ENCODE data around the gene AUP1. TPM values are rescaled to one million over a fixed set of nuclear protein-coding genes. Genes with fewer than 3 reads are reported as not detected.

AUP1 gene
- total RNA-seq, 1 experiment from 2014 or later = 91.5 TPM

- Histone ChIP-seq H3K27ac (ENCODE audit: insufficient read length, low read depth, low read length) (no peak overlapping the region), H3K79me2 (ENCODE audit: insufficient read depth, low read length) (no peaks in the 10 kb centered on the region), H2AK5ac (ENCODE audit: insufficient read length, low read length) (no peak overlapping the region), H2AFZ (ENCODE audit: low read length) (no peak overlapping the region), H4K8ac (replicated peaks; ENCODE audit: insufficient read length, low read depth, low read length) (no peak overlapping the region), H3K79me1 (ENCODE audit: insufficient read depth, low read depth, low read length, poor library complexity, severe bottlenecking) (no peaks in the 10 kb centered on the region), H2BK12ac (ENCODE audit: insufficient read length, low read depth, low read length) (no peak overlapping the region), H3K4me1 (ENCODE audit: insufficient read depth, low read length) (no peaks in the 10 kb centered on the region), H3K4me2 (ENCODE audit: insufficient read depth, insufficient read length, low read length) (no peak overlapping the region), H3K9ac (ENCODE audit: extremely low read depth, insufficient read length, low read length) (no peak overlapping the region), H3T11ph (ENCODE audit: low read length) (no peak overlapping the region), H3K23ac (ENCODE audit: insufficient read length, low read depth, low read length) (no peak overlapping the region), H3K14ac (ENCODE audit: insufficient read depth, low read length) (no peak overlapping the region), H2BK20ac (ENCODE audit: low read depth, low read length, poor library complexity, severe bottlenecking) (no peak overlapping the region), H2BK120ac (ENCODE audit: low read depth, low read length, poor library complexity, severe bottlenecking) (no peak overlapping the region), H4K5ac (ENCODE audit: insufficient read length, low read depth, low read length) (no peak overlapping the region), H4K20me1 (ENCODE audit: control insufficient read depth, insufficient read depth, insufficient read length) (no peaks in the 10 kb centered on the region), H3K18ac (ENCODE audit: insufficient read length, low read depth, low read length) (no peak overlapping the region), H3K4ac (ENCODE audit: low read depth, low read length) (no peak overlapping the region), H3K9me3 (ENCODE audit: control insufficient read depth, low read depth, low read length) (no peaks in the 10 kb centered on the region), H3K27me3 (ENCODE audit: insufficient read depth, low read length) (no peaks in the 10 kb centered on the region), H3K23me2 (ENCODE audit: insufficient read length, low read depth, low read length, poor library complexity, severe bottlenecking) (no peaks in the 10 kb centered on the region), H2BK5ac (ENCODE audit: insufficient read length, low read length) (no peak overlapping the region), H3K56ac (ENCODE audit: insufficient read length, low read depth, low read length) (no peak overlapping the region), H2BK15ac (ENCODE audit: low read depth, low read length) (no peak overlapping the region), H4K91ac (ENCODE audit: insufficient read length, low read depth, low read length) (no peak overlapping the region)
- TF ChIP-seq CTCF (conservative IDR thresholded peaks at IDR 0.05) = no peak
- no peak for DNase-seq
- H3K4me1 Mint-ChIP-seq = peaks cover 3 to 9% of the 10 kb centered on the region in 2 experiments; a peak in 1 of 4 replicates
- H3K4me3 Mint-ChIP-seq = no peak overlapping the region
- H3K9me3 Mint-ChIP-seq = no peaks in the 10 kb centered on the region
- H3K27me3 Mint-ChIP-seq (ENCODE audit: low read depth) = no peaks in the 10 kb centered on the region
- H3K36me3 Mint-ChIP-seq (ENCODE audit: insufficient read depth in 1 of 3, low read depth in 3 of 3) = peaks cover 0 to 5% (median 3%) of the 10 kb centered on the region in 3 experiments; a peak in 3 of 7 replicates
- H3K27ac Mint-ChIP-seq = no peak overlapping the region
- no CpG with 5 or more reads among the region's 5 CpGs for WGBS (ENCODE audit: extremely low coverage, insufficient read length, low lambda C conversion rate)
Measured at GRCh38 chr2:74540291-74540690, 10.8 kb upstream of the AUP1 start.

Measured in H9 (cell line).